ENCODE data around the gene CNTNAP2.

GRCh38 chr7:147941381-147941780 is 1824.8 kb downstream of the CNTNAP2 start:
- TF ChIP-seq CTCF (IDR thresholded peaks at IDR 0.05) (no peak), POLR2A (IDR thresholded peaks at IDR 0.05) (no peak), EP300 (IDR thresholded peaks at IDR 0.05) (no peak)

Data from stomach (tissue), 4 donors.